Mesenchymal stem cell (in vitro differentiated cells and primary cell): ENCODE results near the gene UBR3.

ENCODE experiments used
- DNase-seq: peaks from one replicate; pipeline ENCODE4 v3.0.0-alpha.2; 2013
- H2AFZ ChIP-seq: one replicate; pipeline ENCODE4 v1.6.1; 2013; ENCODE audit warnings: low read depth, mild to moderate bottlenecking, control low read depth, inconsistent platforms, low read length, moderate library complexity
- H2AK5ac ChIP-seq: 2 replicates; pipeline ENCODE4 v1.6.1; 2013; ENCODE audit warnings: low read length, moderate library complexity, mild to moderate bottlenecking, inconsistent platforms; ENCODE audit not compliant: severe bottlenecking
- H2BK120ac ChIP-seq: one replicate; pipeline ENCODE4 v1.6.1; 2013; ENCODE audit warnings: low read depth, mild to moderate bottlenecking, inconsistent platforms, low read length, moderate library complexity
- H2BK12ac ChIP-seq, 2 experiments: one replicate each; pipeline ENCODE4 v1.6.1; 2013; ENCODE audit warnings: inconsistent platforms in 2 of 2, low read length in 2 of 2, mild to moderate bottlenecking in 2 of 2, moderate library complexity in 2 of 2, control low read depth in 1 of 2
- H2BK15ac ChIP-seq: one replicate; pipeline ENCODE4 v1.6.1; 2013; ENCODE audit warnings: mild to moderate bottlenecking, low read depth, inconsistent platforms; ENCODE audit not compliant: poor library complexity, severe bottlenecking
- H2BK5ac ChIP-seq: 2 replicates; pipeline ENCODE4 v1.6.1; 2013; ENCODE audit warnings: low read depth, mild to moderate bottlenecking, low read length, control low read depth, inconsistent platforms; ENCODE audit not compliant: poor library complexity, severe bottlenecking
- H3K14ac ChIP-seq, 2 experiments: one replicate each; pipeline ENCODE4 v1.6.1; 2013; ENCODE audit warnings: inconsistent platforms in 2 of 2, low read length in 2 of 2, control low read depth in 1 of 2, mild to moderate bottlenecking in 1 of 2, moderate library complexity in 1 of 2
- H3K18ac ChIP-seq, 2 experiments: one replicate each; pipeline ENCODE4 v1.6.1; 2013; ENCODE audit warnings: inconsistent platforms in 2 of 2, low read length in 2 of 2, control low read depth in 1 of 2, low read depth in 1 of 2, mild to moderate bottlenecking in 1 of 2
- H3K23ac ChIP-seq, 2 experiments: one replicate each; pipeline ENCODE4 v1.6.1; 2013; ENCODE audit warnings: inconsistent platforms in 2 of 2, low read length in 2 of 2, mild to moderate bottlenecking in 2 of 2, moderate library complexity in 2 of 2, control low read depth in 1 of 2
- H3K27ac ChIP-seq: 2 replicates; pipeline ENCODE4 v1.5.1; 2013; ENCODE audit warnings: mild to moderate bottlenecking, moderate library complexity, low read length, control low read depth, inconsistent platforms; ENCODE audit not compliant: poor library complexity, severe bottlenecking
- H3K27me3 ChIP-seq, 2 experiments: 2 replicates each; pipeline versions ENCODE4 v1.6.1 to v1.7.0; 2013; ENCODE audit warnings: low read length in 2 of 2, mild to moderate bottlenecking in 2 of 2, moderate library complexity in 2 of 2, control low read depth in 1 of 2, inconsistent platforms in 1 of 2; ENCODE audit not compliant: control insufficient read depth in 1 of 2, insufficient read depth in 1 of 2
- H3K36me3 ChIP-seq, 2 experiments: 2 replicates each; pipeline versions ENCODE4 v1.6.1 to v1.7.0; 2013; ENCODE audit warnings: low read length in 2 of 2, control low read depth in 1 of 2, inconsistent platforms in 1 of 2, low read depth in 1 of 2, mild to moderate bottlenecking in 1 of 2; ENCODE audit not compliant: insufficient read depth in 2 of 2, control insufficient read depth in 1 of 2
- H3K4ac ChIP-seq, 2 experiments: one replicate each; pipeline ENCODE4 v1.6.1; 2013; ENCODE audit warnings: inconsistent platforms in 2 of 2, low read length in 2 of 2, mild to moderate bottlenecking in 2 of 2, moderate library complexity in 2 of 2, control low read depth in 1 of 2, low read depth in 1 of 2
- H3K4me1 ChIP-seq: 2 replicates; pipeline ENCODE4 v1.6.1; 2013; ENCODE audit warnings: low read depth, low read length, control low read depth; ENCODE audit not compliant: control insufficient read depth, insufficient read depth
- H3K4me2 ChIP-seq: 2 replicates; pipeline ENCODE4 v1.6.1; 2013; ENCODE audit warnings: low read length, mild to moderate bottlenecking, inconsistent platforms; ENCODE audit not compliant: poor library complexity, severe bottlenecking
- H3K4me3 ChIP-seq, 2 experiments: 2 replicates each; pipeline versions ENCODE4 v1.5.1 to v1.7.0; 2013; ENCODE audit warnings: low read length in 2 of 2, mild to moderate bottlenecking in 2 of 2, control low read depth in 1 of 2, low read depth in 1 of 2; ENCODE audit not compliant: insufficient read depth in 1 of 2
- H3K79me1 ChIP-seq: replicated peaks from 2 replicates; pipeline ENCODE4 v1.6.1; 2013; ENCODE audit warnings: mild to moderate bottlenecking, control low read depth, low read length, inconsistent platforms; ENCODE audit not compliant: poor library complexity, severe bottlenecking
- H3K9ac ChIP-seq: 2 replicates; pipeline ENCODE4 v1.7.0; 2013; ENCODE audit warnings: mild to moderate bottlenecking, low read length, moderate library complexity
- H3K9me3 ChIP-seq: 2 replicates; pipeline ENCODE4 v1.7.0; 2013; ENCODE audit warnings: mild to moderate bottlenecking, low read length; ENCODE audit not compliant: control insufficient read depth
- H4K8ac ChIP-seq: one replicate; pipeline ENCODE4 v1.6.1; 2013; ENCODE audit warnings: inconsistent platforms, mild to moderate bottlenecking, low read length, moderate library complexity
- H4K91ac ChIP-seq: one replicate; pipeline ENCODE4 v1.6.1; 2013; ENCODE audit warnings: mild to moderate bottlenecking, low read length, inconsistent platforms
- WGBS: methylation state at CpG from one replicate; pipeline ENCODE4 v1.1.7; 2013; ENCODE audit warnings: mixed read lengths; 5-methylcytosine and 5-hydroxymethylcytosine counted together

UBR3 gene

DNA sequence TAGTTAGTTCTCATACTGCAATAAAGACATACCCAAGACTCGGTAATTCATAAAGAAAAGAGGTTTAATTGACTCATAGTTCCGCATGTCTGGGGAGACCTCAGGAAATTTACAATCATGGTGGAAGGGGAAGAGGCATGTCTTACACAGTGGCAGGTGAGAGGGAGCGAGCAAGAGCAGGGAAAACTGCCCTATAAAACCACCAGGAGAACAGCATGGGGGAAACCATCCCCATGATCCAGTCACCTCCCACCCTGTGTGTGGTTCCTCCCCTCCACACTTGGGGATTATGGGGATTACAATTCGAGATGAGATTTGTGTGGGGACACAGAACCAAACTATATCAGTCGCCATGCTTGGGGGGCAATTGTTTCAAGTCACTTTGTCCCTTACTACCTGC lies 29.7 kb upstream of the UBR3 start:
- no peak overlapping the region for H3K27ac ChIP-seq
- H3K4ac ChIP-seq, result no peak overlapping the region
- H2AK5ac ChIP-seq, result no peak overlapping the region
- no peak overlapping the region for H2BK5ac ChIP-seq
- H4K91ac ChIP-seq, result no peak overlapping the region
- no peak overlapping the region for H2BK15ac ChIP-seq
- peaks cover 5% of the 10 kb centered on the region for H3K4me1 ChIP-seq
- no peak overlapping the region for H3K4me3 ChIP-seq
- no peak overlapping the region for H4K8ac ChIP-seq
- no peak overlapping the region for H3K23ac ChIP-seq
- no peaks in the 10 kb centered on the region for H3K9me3 ChIP-seq
- H3K18ac ChIP-seq, result no peak overlapping the region
- H3K9ac ChIP-seq, result no peak overlapping the region
- H2BK12ac ChIP-seq, result no peak overlapping the region
- WGBS, result 86% methylated on average over 5 of the region's 5 CpGs
- no peak overlapping the region for H3K14ac ChIP-seq
- H2BK120ac ChIP-seq, result no peak overlapping the region
- H3K36me3 ChIP-seq, result peaks cover 8 to 19% of the 10 kb centered on the region in 2 experiments
- H3K27me3 ChIP-seq, result no peaks in the 10 kb centered on the region
- peaks cover 4% of the 10 kb centered on the region for H3K79me1 ChIP-seq
- H2AFZ ChIP-seq, result no peak overlapping the region
- H3K4me2 ChIP-seq, result no peak overlapping the region
- DNase-seq, result no peak

- WGBS, result 20% methylated on average over 3 of the region's 4 CpGs
- Histone ChIP-seq H3K4me1 (peaks cover 5% of the 10 kb centered on the region), H3K27ac (peak overlapping the region; percentile 71), H3K79me1 (peaks cover 4% of the 10 kb centered on the region), H3K4me3 (peak overlapping the region in 1 of 2 experiments; percentile 88), H3K9me3 (no peaks in the 10 kb centered on the region), H4K91ac (no peak overlapping the region), H3K4ac (no peak overlapping the region), H3K9ac (peak overlapping the region; percentile 96), H4K8ac (no peak overlapping the region), H2BK5ac (no peak overlapping the region), H3K36me3 (peaks cover 8 to 25% of the 10 kb centered on the region in 2 experiments), H3K18ac (no peak overlapping the region), H2AK5ac (no peak overlapping the region), H2BK12ac (no peak overlapping the region), H3K4me2 (peak overlapping the region; percentile 67), H3K27me3 (no peaks in the 10 kb centered on the region), H3K23ac (no peak overlapping the region), H2BK120ac (no peak overlapping the region), H2BK15ac (no peak overlapping the region), H3K14ac (no peak overlapping the region), H2AFZ (peak overlapping the region; percentile 23)
- DNase-seq, result no peak
Observed at GRCh38 chr2:169798397-169798717, 28.9 kb upstream of the UBR3 start.

- H3K4ac ChIP-seq, result peak within 1 kb of the TSS; percentile 19 to 25
- no peak within 1 kb of the TSS for H2BK15ac ChIP-seq
- peaks cover 8 to 25% of the 10 kb centered on the region in 2 experiments for H3K36me3 ChIP-seq
- peak within 1 kb of the TSS; percentile 67 for H3K4me2 ChIP-seq
- H3K4me3 ChIP-seq, result peak within 1 kb of the TSS; percentile 87 to 88
- no peak within 1 kb of the TSS for H2BK5ac ChIP-seq
- WGBS, result under 1% methylated on average over 60 of the region's 67 CpGs
- peak within 1 kb of the TSS; percentile 96 for H3K9ac ChIP-seq
- no peak within 1 kb of the TSS for H2AK5ac ChIP-seq
- H2BK12ac ChIP-seq, result no peak within 1 kb of the TSS
- peak within 1 kb of the TSS; percentile 83 for H3K27ac ChIP-seq
- H3K79me1 ChIP-seq, result peaks cover 4% of the 10 kb centered on the region
- no peak within 1 kb of the TSS for H2BK120ac ChIP-seq
- H3K9me3 ChIP-seq, result no peaks in the 10 kb centered on the region
- DNase-seq, result peak; percentile 92
- peak within 1 kb of the TSS; percentile 23 for H2AFZ ChIP-seq
- H3K18ac ChIP-seq, result peak within 1 kb of the TSS; percentile 58 to 72
- H3K14ac ChIP-seq, result no peak within 1 kb of the TSS
- no peak within 1 kb of the TSS for H3K23ac ChIP-seq
- peaks cover 5% of the 10 kb centered on the region for H3K4me1 ChIP-seq
- no peaks in the 10 kb centered on the region for H3K27me3 ChIP-seq
- H4K8ac ChIP-seq, result peak within 1 kb of the TSS; percentile 45
- peak within 1 kb of the TSS; percentile 59 for H4K91ac ChIP-seq
Observed at GRCh38 chr2:169798718-169799592, 28.3 kb upstream of the UBR3 start, which contains the start of gene SSB. TSS of gene SSB (plus strand) at chr2:169798871. CDS start at chr2:169800961, 2,090 bp downstream.

DNA sequence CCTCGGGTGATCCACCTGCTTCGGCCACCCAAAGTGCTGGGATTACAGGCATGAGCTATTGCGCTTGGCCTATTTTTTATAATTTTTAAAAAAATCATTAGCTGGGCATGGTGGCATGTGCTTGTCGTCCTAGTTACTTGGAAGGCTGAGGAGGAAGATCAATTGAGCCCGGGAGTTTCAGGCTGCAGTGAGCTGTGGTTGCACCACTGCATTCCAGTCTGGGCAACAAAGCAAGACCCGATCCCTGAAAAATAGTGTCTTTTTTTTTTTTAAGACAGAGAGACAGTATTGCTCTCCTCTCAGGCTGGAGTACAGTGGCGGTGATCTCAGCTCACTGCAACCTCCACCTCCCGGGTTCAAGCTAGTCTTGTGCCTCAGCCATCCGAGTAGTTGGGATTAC lies 23.8 kb upstream of the UBR3 start:
- Histone ChIP-seq H3K27me3 (no peaks in the 10 kb centered on the region), H3K79me1 (peaks cover 7% of the 10 kb centered on the region), H3K4me3 (no peak overlapping the region), H3K4me2 (no peak overlapping the region), H3K4me1 (peaks cover 5% of the 10 kb centered on the region), H3K9me3 (no peaks in the 10 kb centered on the region), H3K9ac (no peak overlapping the region), H2BK12ac (no peak overlapping the region), H3K4ac (no peak overlapping the region), H3K14ac (no peak overlapping the region), H2BK15ac (no peak overlapping the region), H3K27ac (no peak overlapping the region), H3K18ac (no peak overlapping the region), H2AFZ (no peak overlapping the region), H3K23ac (no peak overlapping the region), H4K91ac (no peak overlapping the region), H2BK5ac (no peak overlapping the region), H2AK5ac (no peak overlapping the region), H3K36me3 (peaks cover 15 to 58% of the 10 kb centered on the region in 2 experiments), H4K8ac (no peak overlapping the region), H2BK120ac (no peak overlapping the region)
- DNase-seq, result no peak
- WGBS, result 93% methylated on average over 9 of the region's 9 CpGs
